ENCODE data around the gene FGL2. TPM values are rescaled to one million over a fixed set of nuclear protein-coding genes. Genes with fewer than 3 reads are reported as not detected.
"Not testable (repeated sequence)": the region's sequence is repeated elsewhere in the genome, so short reads cannot be mapped to it uniquely, and the experiment has no call there.

FGL2 gene
- total RNA-seq (2014; rRNA removed; shearing (Covaris generic)) = not detected in 2 replicates

- peak; percentile 36 for DNase-seq
- H3K36me3 ChIP-seq (replicated peaks; ENCODE audit: control insufficient read depth, insufficient read depth, low read length) = no peaks in the 10 kb centered on the region
- no peaks in the 10 kb centered on the region for H3K27me3 ChIP-seq (ENCODE audit: control insufficient read depth, insufficient read depth, low read length)
- no peak within 1 kb of the TSS for H3K4me3 ChIP-seq (ENCODE audit: insufficient read depth, low read depth, low read length)
These were observed at the start of gene FGL2 for GRCh38 chr7:77199013-77199966. Gene FGL2 (minus strand): TSS chr7:77199819. CDS start chr7:77199793, 26 bp downstream.

GRCh38 chr7:77248154-77248553 lies 48.5 kb upstream of the FGL2 start:
- DNase-seq = no peak
- Histone ChIP-seq H3K36me3 (replicated peaks; ENCODE audit: control insufficient read depth, insufficient read depth, low read length) (no peaks in the 10 kb centered on the region), H3K4me3 (ENCODE audit: insufficient read depth, low read depth, low read length) (no peak overlapping the region), H3K27me3 (ENCODE audit: control insufficient read depth, insufficient read depth, low read length) (no peaks in the 10 kb centered on the region)

GRCh38 chr7:77247206-77247850 lies 47.7 kb upstream of the FGL2 start:
- DNase-seq = peak; percentile 63
- Histone ChIP-seq H3K27me3 (ENCODE audit: control insufficient read depth, insufficient read depth, low read length) (no peaks in the 10 kb centered on the region), H3K36me3 (replicated peaks; ENCODE audit: control insufficient read depth, insufficient read depth, low read length) (no peaks in the 10 kb centered on the region), H3K4me3 (ENCODE audit: insufficient read depth, low read depth, low read length) (no peak overlapping the region)

- Histone ChIP-seq H3K27me3 (ENCODE audit: control insufficient read depth, insufficient read depth, low read length) (no peaks in the 10 kb centered on the region), H3K4me3 (ENCODE audit: insufficient read depth, low read depth, low read length) (no peak overlapping the region), H3K36me3 (replicated peaks; ENCODE audit: control insufficient read depth, insufficient read depth, low read length) (no peaks in the 10 kb centered on the region)
- DNase-seq = no peak
These were observed 46.5 kb upstream of the FGL2 start for GRCh38 chr7:77246026-77246640.

- Histone ChIP-seq H3K36me3 (replicated peaks; ENCODE audit: control insufficient read depth, insufficient read depth, low read length) (no peaks in the 10 kb centered on the region), H3K27me3 (ENCODE audit: control insufficient read depth, insufficient read depth, low read length) (no peaks in the 10 kb centered on the region), H3K4me3 (ENCODE audit: insufficient read depth, low read depth, low read length) (no peak overlapping the region)
- no peak for DNase-seq
These were observed 45.6 kb upstream of the FGL2 start for GRCh38 chr7:77245015-77245755.

GRCh38 chr7:77244222-77244934 lies 44.8 kb upstream of the FGL2 start:
- H3K27me3 ChIP-seq (ENCODE audit: control insufficient read depth, insufficient read depth, low read length) = no peaks in the 10 kb centered on the region
- H3K4me3 ChIP-seq (ENCODE audit: insufficient read depth, low read depth, low read length) = no peak overlapping the region
- DNase-seq = no peak
- H3K36me3 ChIP-seq (replicated peaks; ENCODE audit: control insufficient read depth, insufficient read depth, low read length) = no peaks in the 10 kb centered on the region

- DNase-seq = no peak
- Histone ChIP-seq H3K27me3 (ENCODE audit: control insufficient read depth, insufficient read depth, low read length) (no peaks in the 10 kb centered on the region), H3K36me3 (replicated peaks; ENCODE audit: control insufficient read depth, insufficient read depth, low read length) (no peaks in the 10 kb centered on the region), H3K4me3 (ENCODE audit: insufficient read depth, low read depth, low read length) (no peak overlapping the region)
These were observed 42.9 kb upstream of the FGL2 start for GRCh38 chr7:77242554-77242953.

GRCh38 chr7:77242068-77242467 lies 42.4 kb upstream of the FGL2 start:
- no peaks in the 10 kb centered on the region for H3K36me3 ChIP-seq (replicated peaks; ENCODE audit: control insufficient read depth, insufficient read depth, low read length)
- no peaks in the 10 kb centered on the region for H3K27me3 ChIP-seq (ENCODE audit: control insufficient read depth, insufficient read depth, low read length)
- H3K4me3 ChIP-seq (ENCODE audit: insufficient read depth, low read depth, low read length) = no peak overlapping the region
- peak; percentile 21 for DNase-seq

- no peak for DNase-seq
- no peaks in the 10 kb centered on the region for H3K36me3 ChIP-seq (replicated peaks; ENCODE audit: control insufficient read depth, insufficient read depth, low read length)
- H3K27me3 ChIP-seq (ENCODE audit: control insufficient read depth, insufficient read depth, low read length) = no peaks in the 10 kb centered on the region
- H3K4me3 ChIP-seq (ENCODE audit: insufficient read depth, low read depth, low read length) = no peak overlapping the region
These were observed 39.9 kb upstream of the FGL2 start for GRCh38 chr7:77239471-77239870.

- Histone ChIP-seq H3K4me3 (ENCODE audit: insufficient read depth, low read depth, low read length) (no peak overlapping the region), H3K36me3 (replicated peaks; ENCODE audit: control insufficient read depth, insufficient read depth, low read length) (no peaks in the 10 kb centered on the region), H3K27me3 (ENCODE audit: control insufficient read depth, insufficient read depth, low read length) (no peaks in the 10 kb centered on the region)
- DNase-seq = no peak
These were observed 39.1 kb upstream of the FGL2 start for GRCh38 chr7:77238703-77239136.

- no peaks in the 10 kb centered on the region for H3K27me3 ChIP-seq (ENCODE audit: control insufficient read depth, insufficient read depth, low read length)
- DNase-seq = no peak
- H3K36me3 ChIP-seq (replicated peaks; ENCODE audit: control insufficient read depth, insufficient read depth, low read length) = no peaks in the 10 kb centered on the region
- H3K4me3 ChIP-seq (ENCODE audit: insufficient read depth, low read depth, low read length) = no peak overlapping the region
These were observed 35.7 kb upstream of the FGL2 start for GRCh38 chr7:77235276-77235675.

GRCh38 chr7:77232467-77232866 lies 32.8 kb upstream of the FGL2 start:
- Histone ChIP-seq H3K27me3 (ENCODE audit: control insufficient read depth, insufficient read depth, low read length) (no peaks in the 10 kb centered on the region), H3K4me3 (ENCODE audit: insufficient read depth, low read depth, low read length) (no peak overlapping the region), H3K36me3 (replicated peaks; ENCODE audit: control insufficient read depth, insufficient read depth, low read length) (no peaks in the 10 kb centered on the region)
- DNase-seq = no peak

GRCh38 chr7:77228795-77229194 lies 29.2 kb upstream of the FGL2 start:
- H3K36me3 ChIP-seq (replicated peaks; ENCODE audit: control insufficient read depth, insufficient read depth, low read length); H3K4me3 ChIP-seq (ENCODE audit: insufficient read depth, low read depth, low read length); DNase-seq; H3K27me3 ChIP-seq (ENCODE audit: control insufficient read depth, insufficient read depth, low read length): not testable (repeated sequence)

All from H7 (cell line).